Uterus (tissue), 4 donors: ENCODE measurements around the gene GPATCH8. TPM values are rescaled to one million over a fixed set of nuclear protein-coding genes. Genes with fewer than 3 reads are reported as not detected.

Experiments
- DNase-seq, 2 donors: peaks; one replicate each; pipeline ENCODE4 v3.0.0-alpha.2; 2019 to 2020
- H3K27ac ChIP-seq, 2 donors: fragments of 200-600 bp; sonication (generic); 1 replicate in 1 of 2; 2 replicates in 1 of 2; pipeline ENCODE4 v1.5.1; 2016 to 2018
- H3K27me3 ChIP-seq, 2 donors: fragments of 200-600 bp; sonication (generic); one replicate each; pipeline ENCODE4 v1.5.1; 2018 to 2019; ENCODE audit warnings: control low read depth in 1 of 2
- H3K36me3 ChIP-seq, 2 donors: fragments of 200-600 bp; sonication (generic); one replicate each; pipeline ENCODE4 v1.5.1; 2019; ENCODE audit warnings: control low read depth in 1 of 2
- H3K4me1 ChIP-seq, 2 donors: fragments of 200-600 bp; sonication (generic); one replicate each; pipeline ENCODE4 v1.5.1; 2018 to 2019; ENCODE audit warnings: control low read depth in 1 of 2
- H3K4me3 ChIP-seq, 2 donors: fragments of 200-600 bp; sonication (generic); 1 replicate in 1 of 2; 2 replicates in 1 of 2; pipeline ENCODE4 v1.5.1; 2018 to 2019; ENCODE audit warnings: mild to moderate bottlenecking in 1 of 2
- H3K9me3 ChIP-seq, 2 donors: fragments of 200-600 bp; sonication (generic); one replicate each; pipeline ENCODE4 v1.5.1; 2019; ENCODE audit warnings: control low read depth in 1 of 2
- CTCF ChIP-seq, 4 experiments: fragments of 200-600 bp in 2 of 4; fragments of 450-650 bp in 2 of 4; sonication (generic) in 2 of 4; IDR thresholded peaks; one replicate each; pipeline ENCODE4 v1.5.1; 2016 to 2019; ENCODE audit warnings: antibody characterized with exemption in 4 of 4, mild to moderate bottlenecking in 2 of 4, moderate library complexity in 1 of 4
- POLR2A ChIP-seq, 2 donors: fragments of 450-650 bp; IDR thresholded peaks; one replicate each; pipeline ENCODE4 v1.6.1; 2016; ENCODE audit warnings: antibody characterized with exemption in 2 of 2, mild to moderate bottlenecking in 1 of 2, moderate library complexity in 1 of 2
- intact Hi-C: fragments of 100-400 bp; cut with DNase I; formaldehyde crosslinking; loops from one replicate; pipeline ENCODE4 v1.15.1; 2023; ENCODE audit warnings: low total_unique reads
- total RNA-seq, 4 donors: library from RNA; depleted of rRNA in 3 of 4; stranded (reverse); fragments of >200 nt in 3 of 4; gene quantifications; one replicate each; pipeline versions ENCODE4 v1.1.0 to v1.2.4, GENCODE V29; 2014 to 2023
- donor health status: DM: yes; HTN: yes; CAD: no.

GPATCH8 gene
- total RNA-seq, 4 donors from 2014 or later, result 26.9 to 90.0 (median 77.8) TPM

GRCh38 chr17:44492706-44493272, 10.4 kb downstream of the GPATCH8 start:
- Histone ChIP-seq H3K9me3 (no peaks in the 10 kb centered on the region), H3K27me3 (no peaks in the 10 kb centered on the region), H3K4me3 (no peak overlapping the region), H3K36me3 (no peaks in the 10 kb centered on the region), H3K4me1 (peaks cover 0 to 3% of the 10 kb centered on the region in 2 donors), H3K27ac (no peak overlapping the region)
- intact Hi-C loops, result no loop called here
- no peak for DNase-seq
- TF ChIP-seq CTCF (IDR thresholded peaks at IDR 0.05) (no peak), POLR2A (IDR thresholded peaks at IDR 0.05) (no peak)

- intact Hi-C loops, result no loop called here
- Histone ChIP-seq H3K9me3 (no peaks in the 10 kb centered on the region), H3K4me3 (no peak overlapping the region), H3K36me3 (no peaks in the 10 kb centered on the region), H3K27ac (no peak overlapping the region), H3K4me1 (no peaks in the 10 kb centered on the region), H3K27me3 (no peaks in the 10 kb centered on the region)
- TF ChIP-seq CTCF (IDR thresholded peaks at IDR 0.05) (no peak), POLR2A (IDR thresholded peaks at IDR 0.05) (no peak)
- DNase-seq, result no peak
Observed at GRCh38 chr17:44489581-44489980, 13.6 kb downstream of the GPATCH8 start.

- intact Hi-C loops, result no loop called here
- Histone ChIP-seq H3K9me3 (no peaks in the 10 kb centered on the region), H3K36me3 (no peaks in the 10 kb centered on the region), H3K27ac (no peak overlapping the region), H3K27me3 (no peaks in the 10 kb centered on the region), H3K4me1 (no peaks in the 10 kb centered on the region), H3K4me3 (no peak overlapping the region)
- DNase-seq, result no peak
- TF ChIP-seq CTCF (IDR thresholded peaks at IDR 0.05) (no peak), POLR2A (IDR thresholded peaks at IDR 0.05) (no peak)
Observed at GRCh38 chr17:44487170-44487569, 16.0 kb downstream of the GPATCH8 start.

GRCh38 chr17:44473367-44473766, 29.8 kb downstream of the GPATCH8 start:
- Histone ChIP-seq H3K27ac (no peak overlapping the region), H3K27me3 (no peaks in the 10 kb centered on the region), H3K9me3 (no peaks in the 10 kb centered on the region), H3K4me3 (no peak overlapping the region), H3K36me3 (no peaks in the 10 kb centered on the region), H3K4me1 (peaks cover 0 to 3% of the 10 kb centered on the region in 2 donors)
- no peak for DNase-seq
- no peak for TF ChIP-seq POLR2A (IDR thresholded peaks at IDR 0.05)
- TF ChIP-seq CTCF (IDR thresholded peaks at IDR 0.05), result no peak
- intact Hi-C loops, result no loop called here

GRCh38 chr17:44469676-44470075, 33.5 kb downstream of the GPATCH8 start:
- intact Hi-C loops, result no loop called here
- Histone ChIP-seq H3K27me3 (no peaks in the 10 kb centered on the region), H3K36me3 (no peaks in the 10 kb centered on the region), H3K4me3 (no peak overlapping the region), H3K9me3 (no peaks in the 10 kb centered on the region), H3K4me1 (peaks cover 3 to 5% of the 10 kb centered on the region in 2 donors), H3K27ac (no peak overlapping the region)
- DNase-seq, result no peak
- no peak for TF ChIP-seq CTCF (IDR thresholded peaks at IDR 0.05)
- no peak for TF ChIP-seq POLR2A (IDR thresholded peaks at IDR 0.05)
